A673 (cell line): Measurements from ENCODE around the gene NCOA7. TPM values are rescaled to one million over a fixed set of nuclear protein-coding genes. Genes with fewer than 3 reads are reported as not detected.

ENCODE experiments used
- BruUV-seq: library from RNA; stranded (reverse); fragments of 400-500 nt; replicated peaks from 2 replicates; lab custom pipeline; 2021; lab: Mats Ljungman, UMichigan
- CTCF ChIA-PET: fragments of 300-600 bp; sonication (Branson Sonifier 250); formaldehyde crosslinking; loops from one replicate; lab custom pipeline; 2022; ENCODE audit warnings: antibody characterized with exemption; lab: Charles Lee
- POLR2A ChIA-PET: fragments of 300-600 bp; sonication (Branson Sonifier 250); formaldehyde crosslinking; loops from one replicate; lab custom pipeline; 2022; ENCODE audit warnings: antibody characterized with exemption; ENCODE audit not compliant: low non-redundant PET; lab: Charles Lee
- DNase-seq: peaks from one replicate; pipeline ENCODE4 v3.0.0-alpha.2; 2015; ENCODE audit warnings: low spot score
- H3K27ac ChIP-seq: fragments of 200-600 bp; sonication (generic); 2 replicates; pipeline ENCODE4 v1.5.1; 2016; ENCODE audit warnings: mixed run types, low read depth, mild to moderate bottlenecking, mixed read lengths, antibody characterized with exemption, low read length; ENCODE audit not compliant: poor library complexity, severe bottlenecking
- H3K27me3 ChIP-seq: fragments of 200-600 bp; sonication (generic); replicated peaks from 2 replicates; pipeline ENCODE4 v1.6.1; 2017; ENCODE audit warnings: mixed run types, low read depth, mild to moderate bottlenecking, mixed read lengths, antibody characterized with exemption, low read length; ENCODE audit not compliant: insufficient read depth, poor library complexity
- H3K36me3 ChIP-seq: fragments of 200-600 bp; sonication (generic); 2 replicates; pipeline ENCODE4 v1.6.1; 2016; ENCODE audit warnings: mixed run types, mild to moderate bottlenecking, mixed read lengths, antibody characterized with exemption, low read length; ENCODE audit not compliant: insufficient read depth, poor library complexity, severe bottlenecking
- H3K4me1 ChIP-seq: fragments of 200-600 bp; sonication (generic); 2 replicates; pipeline ENCODE4 v1.6.1; 2017; ENCODE audit warnings: mixed run types, mild to moderate bottlenecking, mixed read lengths, antibody characterized with exemption, low read length; ENCODE audit not compliant: insufficient read depth, poor library complexity, severe bottlenecking
- H3K4me3 ChIP-seq: fragments of 200-600 bp; sonication (generic); 2 replicates; pipeline ENCODE4 v1.5.1; 2016; ENCODE audit warnings: low read depth, mixed run types, mild to moderate bottlenecking, mixed read lengths, low read length; ENCODE audit not compliant: poor library complexity, severe bottlenecking
- H3K9me3 ChIP-seq: fragments of 200-600 bp; sonication (generic); 2 replicates; pipeline ENCODE4 v1.6.1; 2016; ENCODE audit warnings: mixed run types, low read depth, mild to moderate bottlenecking, mixed read lengths, antibody characterized with exemption, low read length; ENCODE audit not compliant: poor library complexity, severe bottlenecking
- CTCF ChIP-seq: fragments of 300-800, 200-600 bp; sonication (generic); conservative IDR thresholded peaks from 2 replicates; pipeline ENCODE4 v1.5.1; 2017; ENCODE audit warnings: low read depth, mild to moderate bottlenecking, antibody characterized with exemption, low read length, moderate library complexity, mixed read lengths
- EZH2 ChIP-seq: fragments of 200-600 bp; sonication (generic); IDR thresholded peaks from 2 replicates; pipeline ENCODE4 v1.6.1; 2017; ENCODE audit warnings: borderline replicate concordance, low read depth, mild to moderate bottlenecking, mixed read lengths, antibody characterized with exemption, low read length; ENCODE audit not compliant: poor library complexity, severe bottlenecking
- intact Hi-C: fragments of 100-400 bp; cut with micrococcal nuclease; formaldehyde crosslinking; loops from one replicate; pipeline ENCODE4 v1.10.0; 2022; ENCODE audit not compliant: unreplicated experiment
- total RNA-seq: library from RNA; stranded (reverse); gene quantifications from 2 replicates; pipeline ENCODE4 v1.2.3, GENCODE V29; 2021

Gene NCOA7
- total RNA-seq, 1 experiment from 2014 or later: 33.5 TPM

- no peak for DNase-seq
- H3K36me3 ChIP-seq: no peaks in the 10 kb centered on the region
- ChIA-PET POLR2A (no interaction called here), CTCF (no interaction called here)
- H3K27ac ChIP-seq: no peak overlapping the region
- no peaks in the 10 kb centered on the region for H3K9me3 ChIP-seq
- TF ChIP-seq CTCF (no peak), EZH2 (no peak)
- no peaks in the 10 kb centered on the region for H3K4me1 ChIP-seq
- no TSS peak for BruUV-seq
- intact Hi-C loops: no loop called here
- no peak overlapping the region for H3K4me3 ChIP-seq
- no peaks in the 10 kb centered on the region for H3K27me3 ChIP-seq
Measured at GRCh38 chr6:125871365-125871764, 80.6 kb downstream of the NCOA7 start.

GRCh38 chr6:125872259-125872921, 81.6 kb downstream of the NCOA7 start:
- intact Hi-C loops: no loop called here
- Histone ChIP-seq H3K27ac (no peak overlapping the region), H3K4me1 (no peaks in the 10 kb centered on the region), H3K36me3 (no peaks in the 10 kb centered on the region), H3K9me3 (no peaks in the 10 kb centered on the region), H3K27me3 (no peaks in the 10 kb centered on the region), H3K4me3 (no peak overlapping the region)
- TF ChIP-seq EZH2 (no peak), CTCF (no peak)
- BruUV-seq: no TSS peak
- no peak for DNase-seq
- ChIA-PET CTCF (no interaction called here), POLR2A (interaction anchor here (0.7 kb wide), 1 partner anchor 98 kb away, joined by 3 read pairs; no protein-coding TSS in a partner anchor)

DNA sequence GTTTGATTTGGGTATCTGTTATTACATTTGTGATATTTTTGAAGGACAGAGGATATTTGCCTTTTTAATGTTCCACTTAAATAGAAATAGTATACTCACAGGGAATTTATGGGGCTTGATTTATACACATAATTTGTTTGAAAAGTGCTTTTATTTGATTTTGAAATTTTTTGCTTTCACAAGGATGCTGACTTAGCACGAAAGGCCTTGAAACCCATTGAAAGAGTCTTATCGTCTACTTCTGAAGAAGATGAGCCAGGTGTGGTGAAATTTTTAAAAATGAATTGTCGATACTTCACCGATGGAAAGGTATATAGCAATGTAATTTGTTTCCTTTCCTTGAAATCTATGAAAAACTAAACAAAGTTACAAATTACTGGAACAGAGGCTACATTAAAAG, 91.5 kb downstream of the NCOA7 start:
- H3K4me1 ChIP-seq: no peaks in the 10 kb centered on the region
- BruUV-seq: no TSS peak
- H3K36me3 ChIP-seq: peaks cover 11% of the 10 kb centered on the region
- intact Hi-C loops: no loop called here
- H3K4me3 ChIP-seq: no peak overlapping the region
- POLR2A ChIA-PET: no interaction called here
- DNase-seq: no peak
- CTCF ChIA-PET: no interaction called here
- H3K9me3 ChIP-seq: no peaks in the 10 kb centered on the region
- no peak for TF ChIP-seq CTCF
- no peak for TF ChIP-seq EZH2
- no peak overlapping the region for H3K27ac ChIP-seq
- H3K27me3 ChIP-seq: no peaks in the 10 kb centered on the region
